IMR-90 (cell line): ENCODE data around the gene AUH.

ENCODE experiments used
- BHLHE40 ChIP-seq: fragments of 150-350 bp; IDR thresholded peaks from 2 replicates; pipeline ENCODE4 v1.6.1; 2016; ENCODE audit warnings: mild to moderate bottlenecking, low read depth, low read length
- CEBPB ChIP-seq: IDR thresholded peaks from 2 replicates; pipeline ENCODE4 v1.6.1; 2012; ENCODE audit warnings: low read depth, low read length, improper control_type of control experiment
- CHD1 ChIP-seq: IDR thresholded peaks from 2 replicates; pipeline ENCODE4 v1.6.1; 2012; ENCODE audit warnings: low read depth, low read length, improper control_type of control experiment
- FOS ChIP-seq: fragments of 150-350 bp; IDR thresholded peaks from 2 replicates; pipeline ENCODE4 v1.6.1; 2016; ENCODE audit warnings: low read depth, low read length
- MAFK ChIP-seq: IDR thresholded peaks from 2 replicates; pipeline ENCODE4 v1.6.1; 2012; ENCODE audit warnings: low read depth, low read length, improper control_type of control experiment
- MXI1 ChIP-seq: IDR thresholded peaks from 2 replicates; pipeline ENCODE4 v1.6.1; 2012; ENCODE audit warnings: low read depth, mild to moderate bottlenecking, low read length, moderate library complexity, borderline replicate concordance
- NFE2L2 ChIP-seq: fragments of 150-350 bp; IDR thresholded peaks from 2 replicates; pipeline ENCODE4 v1.6.1; 2016; ENCODE audit warnings: low read depth, mild to moderate bottlenecking, low read length
- POLR2A ChIP-seq: IDR thresholded peaks from 2 replicates; pipeline ENCODE4 v1.6.1; 2012; ENCODE audit warnings: mild to moderate bottlenecking, low read depth, low read length
- RAD21 ChIP-seq: IDR thresholded peaks from 2 replicates; pipeline ENCODE4 v1.6.1; 2012; ENCODE audit warnings: low read length, improper control_type of control experiment
- RCOR1 ChIP-seq: IDR thresholded peaks from 2 replicates; pipeline ENCODE4 v1.6.1; 2012; ENCODE audit warnings: mild to moderate bottlenecking, low read length, improper control_type of control experiment; ENCODE audit not compliant: insufficient replicate concordance
- RFX5 ChIP-seq: IDR thresholded peaks from 2 replicates; pipeline ENCODE4 v1.8.0; 2012; ENCODE audit warnings: low read depth, mild to moderate bottlenecking, low read length, moderate library complexity
- SMC3 ChIP-seq: fragments of 150-350 bp; IDR thresholded peaks from 2 replicates; pipeline ENCODE4 v1.6.1; 2016; ENCODE audit warnings: low read depth, mild to moderate bottlenecking, antibody characterized with exemption, low read length, moderate library complexity
- TF ChIP-seq, protein P1 (sequence below): conservative IDR thresholded peaks from 2 replicates; pipeline ENCODE4 v1.5.1; 2012; ENCODE audit warnings: mild to moderate bottlenecking, low read depth, low read length, improper control_type of control experiment
- TF ChIP-seq, protein P2 (sequence below): fragments of 150-350 bp; IDR thresholded peaks from 2 replicates; pipeline ENCODE4 v1.6.1; 2017; ENCODE audit warnings: mild to moderate bottlenecking, antibody characterized with exemption, low read length, low read depth

DNA sequence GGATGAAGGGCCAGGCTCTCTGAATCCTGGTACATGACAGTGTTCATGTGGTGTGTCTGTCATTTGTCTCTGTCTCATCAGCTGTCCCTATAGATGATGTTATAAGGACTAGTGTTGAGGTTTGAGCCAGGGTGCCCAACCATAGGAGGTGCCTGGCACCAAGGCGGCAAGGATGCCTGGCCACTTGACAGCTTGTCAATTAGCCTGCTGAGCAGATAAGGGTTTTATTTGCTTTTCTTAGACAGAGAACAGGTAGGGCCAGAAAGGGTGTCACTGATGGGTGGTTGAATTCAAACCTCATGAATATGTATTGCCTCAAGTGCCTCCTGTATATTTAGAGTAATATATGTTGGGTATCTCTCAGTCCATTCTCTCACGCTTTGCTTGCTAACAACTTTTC lies 30.1 kb upstream of the AUH start:
- TF ChIP-seq, protein P1, sequence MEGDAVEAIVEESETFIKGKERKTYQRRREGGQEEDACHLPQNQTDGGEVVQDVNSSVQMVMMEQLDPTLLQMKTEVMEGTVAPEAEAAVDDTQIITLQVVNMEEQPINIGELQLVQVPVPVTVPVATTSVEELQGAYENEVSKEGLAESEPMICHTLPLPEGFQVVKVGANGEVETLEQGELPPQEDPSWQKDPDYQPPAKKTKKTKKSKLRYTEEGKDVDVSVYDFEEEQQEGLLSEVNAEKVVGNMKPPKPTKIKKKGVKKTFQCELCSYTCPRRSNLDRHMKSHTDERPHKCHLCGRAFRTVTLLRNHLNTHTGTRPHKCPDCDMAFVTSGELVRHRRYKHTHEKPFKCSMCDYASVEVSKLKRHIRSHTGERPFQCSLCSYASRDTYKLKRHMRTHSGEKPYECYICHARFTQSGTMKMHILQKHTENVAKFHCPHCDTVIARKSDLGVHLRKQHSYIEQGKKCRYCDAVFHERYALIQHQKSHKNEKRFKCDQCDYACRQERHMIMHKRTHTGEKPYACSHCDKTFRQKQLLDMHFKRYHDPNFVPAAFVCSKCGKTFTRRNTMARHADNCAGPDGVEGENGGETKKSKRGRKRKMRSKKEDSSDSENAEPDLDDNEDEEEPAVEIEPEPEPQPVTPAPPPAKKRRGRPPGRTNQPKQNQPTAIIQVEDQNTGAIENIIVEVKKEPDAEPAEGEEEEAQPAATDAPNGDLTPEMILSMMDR, result no peak
- no peak for TF ChIP-seq RCOR1
- TF ChIP-seq, protein P2, sequence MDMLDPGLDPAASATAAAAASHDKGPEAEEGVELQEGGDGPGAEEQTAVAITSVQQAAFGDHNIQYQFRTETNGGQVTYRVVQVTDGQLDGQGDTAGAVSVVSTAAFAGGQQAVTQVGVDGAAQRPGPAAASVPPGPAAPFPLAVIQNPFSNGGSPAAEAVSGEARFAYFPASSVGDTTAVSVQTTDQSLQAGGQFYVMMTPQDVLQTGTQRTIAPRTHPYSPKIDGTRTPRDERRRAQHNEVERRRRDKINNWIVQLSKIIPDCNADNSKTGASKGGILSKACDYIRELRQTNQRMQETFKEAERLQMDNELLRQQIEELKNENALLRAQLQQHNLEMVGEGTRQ, result no peak
- TF ChIP-seq POLR2A, result no peak
- no peak for TF ChIP-seq NFE2L2
- no peak for TF ChIP-seq FOS
- no peak for TF ChIP-seq BHLHE40
- TF ChIP-seq RFX5, result no peak
- no peak for TF ChIP-seq CHD1
- no peak for TF ChIP-seq CEBPB
- TF ChIP-seq SMC3, result no peak
- TF ChIP-seq RAD21, result no peak
- TF ChIP-seq MXI1, result no peak
- no peak for TF ChIP-seq MAFK
